HG03575 (cell line): ENCODE measurements around the gene MAP1S.

Source experiments
- ATAC-seq: cut with Tn5 transposase; IDR thresholded peaks from one replicate; pipeline ENCODE4 v1.9.1; 2021; ENCODE audit not compliant: unreplicated experiment, insufficient number of reproducible peaks, low FRiP score; ENCODE audit errors: extremely low read depth

The MAP1S gene

DNA sequence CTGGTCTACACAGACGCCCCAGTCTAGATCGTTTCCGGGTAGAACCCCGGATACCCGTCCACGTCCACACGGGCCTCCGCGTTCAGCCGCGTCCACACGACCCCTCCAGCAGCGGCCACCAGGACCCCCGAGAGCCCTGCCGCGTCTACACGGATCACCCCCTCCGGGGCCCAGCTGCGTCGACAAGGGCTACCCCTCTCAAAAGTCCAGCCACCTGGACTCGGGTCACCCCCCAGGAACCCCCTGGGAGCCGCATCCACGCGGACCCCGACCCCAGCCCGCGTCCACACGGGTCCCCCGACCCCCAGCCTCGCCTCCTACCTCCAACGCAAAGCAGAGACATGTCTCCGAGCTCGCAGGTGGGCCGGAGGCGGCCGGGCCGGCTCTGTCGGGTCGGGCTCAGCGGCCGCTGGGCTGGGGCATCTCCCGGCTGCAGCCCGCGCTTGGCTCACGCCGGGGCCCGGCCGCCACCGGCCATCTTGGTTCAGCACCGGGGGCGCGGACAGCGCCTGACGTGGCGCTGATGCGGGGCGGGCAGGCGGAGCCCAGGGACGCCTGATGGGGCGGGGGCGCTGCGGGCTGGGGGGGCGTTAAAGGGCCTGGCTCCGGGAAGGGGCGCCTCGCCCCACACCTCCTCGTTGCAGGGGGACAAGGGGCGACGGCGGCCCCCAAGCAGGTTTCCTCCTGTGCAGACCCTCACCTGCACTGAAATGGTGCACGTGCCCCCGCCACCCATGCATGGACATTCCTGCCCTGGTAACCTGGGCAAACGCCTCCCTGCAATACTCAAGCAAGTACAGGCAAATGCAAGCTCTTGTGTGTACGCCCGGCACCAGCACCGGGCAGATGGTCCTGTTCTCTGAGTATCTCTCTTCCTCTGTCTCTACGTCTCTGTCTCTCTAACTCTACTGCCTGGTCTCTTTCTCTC is 31.2 kb upstream of the MAP1S start, which contains the start of gene UNC13A:
UNC13A (minus strand) TSS at position 498 of the 928 bp plus-strand sequence; CDS start at position 343, 155 bp downstream.
- ATAC-seq = no peak

DNA sequence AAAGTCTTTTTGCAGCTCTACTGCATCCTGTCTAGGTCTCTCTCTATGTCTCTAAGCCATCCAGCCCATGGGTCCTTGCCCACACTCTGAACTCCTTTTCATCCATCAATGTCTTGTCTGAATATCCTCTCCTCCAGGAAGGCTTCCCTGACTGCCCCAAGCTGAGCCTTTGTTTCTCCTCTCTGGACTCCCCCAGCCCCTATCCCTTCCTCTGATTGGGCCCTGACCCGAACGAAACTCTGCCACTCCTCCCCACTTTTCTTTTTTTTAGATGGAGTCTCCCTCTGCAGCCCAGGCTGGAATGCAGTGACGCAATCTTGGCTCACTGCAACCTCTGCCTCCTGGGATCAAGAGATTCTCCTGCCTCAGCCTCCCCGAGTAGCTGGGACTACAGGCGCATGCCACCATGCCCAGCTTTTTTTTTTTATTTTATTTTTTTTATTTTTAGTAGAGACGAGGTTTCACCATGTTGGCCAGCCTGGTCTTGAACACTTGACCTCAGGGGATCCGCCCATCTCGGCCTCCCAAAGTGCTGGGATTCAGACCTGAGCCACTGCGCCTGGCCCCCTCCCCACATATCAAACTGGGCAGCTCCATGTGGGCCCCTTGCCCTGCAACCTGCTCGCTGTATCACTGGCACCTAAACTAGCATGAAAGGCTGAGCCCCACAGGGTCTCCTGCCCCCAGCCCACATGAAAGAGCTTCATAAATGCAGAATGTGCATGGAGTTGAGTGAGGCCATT is 30.3 kb upstream of the MAP1S start:
- no peak for ATAC-seq

DNA sequence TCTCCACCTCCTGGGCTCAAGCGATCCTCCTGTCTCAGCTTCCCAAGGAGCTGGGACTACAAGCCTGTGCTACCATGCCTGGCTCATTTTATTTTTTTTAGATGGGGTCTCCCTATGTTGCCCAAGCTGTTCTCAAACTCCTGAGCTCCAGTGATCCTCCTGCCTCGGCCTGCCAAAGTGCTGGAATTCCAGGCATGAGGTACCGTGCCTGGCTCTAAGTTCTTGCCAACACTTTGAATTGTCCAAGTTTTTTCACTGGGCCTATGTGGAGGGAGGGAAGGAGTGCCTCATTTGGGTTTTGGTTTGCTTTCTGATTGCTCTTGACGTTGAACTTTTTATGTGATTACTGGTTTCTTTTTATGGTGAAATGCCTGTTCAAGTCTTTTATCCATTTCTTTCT is 26.7 kb upstream of the MAP1S start:
- no peak for ATAC-seq

DNA sequence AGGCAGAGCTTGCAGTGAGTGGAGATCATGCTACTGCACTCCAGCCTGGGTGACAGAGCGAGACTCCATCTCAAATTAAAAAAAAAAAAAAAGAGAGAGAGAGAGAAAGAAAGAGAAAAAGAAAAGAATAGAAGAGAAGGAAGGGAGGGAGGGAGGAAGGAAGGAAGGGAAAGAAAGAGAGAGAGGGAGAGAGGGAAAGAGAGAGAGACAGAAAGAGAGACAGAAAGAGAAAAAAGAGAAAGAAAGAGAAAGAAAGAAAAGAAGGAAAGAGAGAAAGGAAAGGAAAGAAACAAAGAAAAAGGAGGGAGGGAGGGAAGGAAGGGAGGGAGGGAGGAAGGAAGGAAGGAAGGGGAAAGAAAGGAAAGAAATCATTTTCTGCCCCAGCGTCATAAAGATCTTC is 24.1 kb upstream of the MAP1S start:
- no peak for ATAC-seq

GRCh38 chr19:17703824-17704463 is 15.3 kb upstream of the MAP1S start:
- ATAC-seq = no peak

- ATAC-seq = no peak
Measured at GRCh38 chr19:17706750-17707181, 12.5 kb upstream of the MAP1S start.

- no peak for ATAC-seq
Measured at GRCh38 chr19:17711851-17712250, 7.4 kb upstream of the MAP1S start.

DNA sequence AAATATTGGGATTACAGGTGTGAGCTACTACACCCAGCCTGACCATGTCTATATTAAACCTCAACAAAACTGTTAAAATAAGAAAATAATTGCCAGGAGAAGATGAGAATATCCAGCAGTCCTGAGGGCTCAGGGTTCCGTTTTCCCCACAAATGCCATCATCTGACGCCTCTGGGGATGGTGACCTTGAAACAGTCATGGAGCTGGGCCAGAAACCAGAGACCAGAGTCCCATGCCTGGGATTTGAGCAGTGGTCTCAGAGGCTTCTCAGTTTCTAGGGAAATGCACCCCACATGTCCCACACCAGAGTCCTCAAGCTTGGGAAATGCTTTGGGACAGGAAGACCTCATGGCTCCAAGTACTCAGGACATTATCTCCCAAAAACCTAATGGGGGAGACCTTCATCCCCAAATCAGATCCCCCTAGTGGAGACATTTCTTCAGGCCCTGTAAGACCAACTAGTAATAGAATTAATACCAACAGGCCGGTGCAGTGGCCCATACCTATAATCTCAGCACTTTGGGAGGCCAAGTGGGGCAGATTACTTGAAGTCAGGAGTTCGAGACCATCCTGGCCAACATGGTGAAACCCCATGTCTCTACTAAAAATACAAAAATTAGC is 2.9 kb upstream of the MAP1S start:
- no peak for ATAC-seq

DNA sequence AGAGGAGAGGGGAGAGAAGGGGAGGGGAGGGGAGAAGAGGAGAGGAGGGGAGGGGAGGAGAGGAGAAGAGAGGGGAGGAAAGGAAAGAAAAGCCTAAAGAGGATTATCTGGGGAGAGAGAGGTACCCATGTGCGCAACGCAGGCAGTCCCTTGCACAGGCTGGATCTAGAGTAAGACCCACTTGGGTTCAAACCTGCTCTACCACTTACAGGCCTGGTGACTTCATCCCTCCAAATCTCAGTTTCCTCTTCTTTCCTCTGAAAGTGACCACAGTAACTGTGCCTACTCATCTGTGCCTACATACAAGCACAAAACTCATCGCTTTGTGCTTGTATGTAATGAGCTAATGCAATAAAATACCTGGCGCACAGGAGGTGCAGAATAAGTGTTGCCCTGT is 732 bp upstream of the MAP1S start:
- ATAC-seq = no peak

GRCh38 chr19:17719730-17720400 is 585 bp downstream of the MAP1S start:
- ATAC-seq = no peak

DNA sequence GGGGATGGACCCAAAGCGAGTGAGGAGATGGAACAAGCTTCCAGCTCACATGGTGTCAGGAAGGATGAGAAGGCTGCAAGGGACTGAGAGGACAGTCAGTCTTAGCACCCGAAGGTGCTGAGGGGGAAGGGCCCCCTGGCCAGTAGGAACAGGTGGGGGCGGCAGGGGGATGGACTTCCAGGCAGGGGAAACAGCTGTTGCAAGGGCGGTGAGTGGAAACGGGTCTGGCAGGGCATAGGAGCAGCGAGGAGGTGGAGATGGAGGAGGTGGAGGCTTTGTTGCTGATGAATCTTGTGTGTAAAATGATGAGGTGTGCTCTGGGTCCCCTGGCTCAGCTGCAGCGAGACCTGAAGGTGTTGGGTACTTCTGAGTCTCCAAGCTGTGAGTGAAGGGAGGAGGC is 1.2 kb downstream of the MAP1S start:
- no peak for ATAC-seq

- no peak for ATAC-seq
Measured at GRCh38 chr19:17721111-17721628, 1.9 kb downstream of the MAP1S start.

DNA sequence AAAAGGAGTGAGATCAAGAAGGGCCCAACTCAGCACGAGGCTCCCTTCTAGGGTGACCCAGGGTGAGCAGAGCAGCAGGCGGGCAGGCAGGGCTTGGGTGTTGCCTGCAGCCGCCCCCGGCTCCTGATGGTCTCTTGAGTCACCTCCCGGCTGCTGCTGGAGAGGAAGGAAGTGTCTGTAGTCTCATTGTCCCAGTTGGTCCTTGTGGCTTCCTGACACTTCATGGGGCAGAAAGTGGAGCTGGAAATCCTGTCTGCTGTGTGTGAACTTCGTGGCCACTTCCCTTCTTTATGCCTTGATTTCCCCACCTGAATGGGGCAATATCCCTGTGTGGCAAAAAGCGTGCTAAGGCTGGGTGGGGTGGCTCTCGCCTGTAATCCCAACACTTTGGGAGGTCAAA is 2.5 kb downstream of the MAP1S start:
- no peak for ATAC-seq

DNA sequence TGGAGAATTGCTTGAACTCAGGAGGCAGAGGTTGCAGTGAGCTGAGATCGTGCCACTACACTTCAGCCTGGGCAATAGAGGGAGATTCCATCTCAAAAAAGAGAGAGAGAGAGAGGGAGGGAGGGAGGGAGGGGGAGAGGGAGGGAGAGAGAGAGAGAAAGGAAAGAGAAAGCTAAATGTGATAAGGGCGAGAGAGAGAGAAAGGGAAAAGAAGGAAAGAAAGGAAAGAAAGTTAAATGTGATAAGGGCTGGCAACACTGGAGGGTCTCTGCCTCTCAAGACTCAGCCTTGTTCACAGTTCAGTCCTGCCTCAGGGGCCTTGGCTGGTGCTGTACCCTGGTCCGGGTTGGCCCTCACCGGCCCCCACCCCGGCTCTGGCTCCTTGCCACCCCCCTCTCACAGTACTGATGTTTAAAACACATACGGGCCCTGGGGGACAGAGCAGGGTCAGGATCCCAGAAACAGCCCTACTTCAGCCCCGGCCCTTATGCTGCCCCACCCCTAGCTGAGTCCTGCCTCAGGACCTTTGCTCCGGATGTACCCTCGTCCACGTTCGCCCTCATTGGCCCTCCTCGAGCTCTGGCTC is 3.5 kb downstream of the MAP1S start:
- no peak for ATAC-seq

GRCh38 chr19:17724655-17725054 is 5.4 kb downstream of the MAP1S start:
- ATAC-seq = no peak

- ATAC-seq = no peak
Measured at GRCh38 chr19:17725422-17726078, 6.3 kb downstream of the MAP1S start.

DNA sequence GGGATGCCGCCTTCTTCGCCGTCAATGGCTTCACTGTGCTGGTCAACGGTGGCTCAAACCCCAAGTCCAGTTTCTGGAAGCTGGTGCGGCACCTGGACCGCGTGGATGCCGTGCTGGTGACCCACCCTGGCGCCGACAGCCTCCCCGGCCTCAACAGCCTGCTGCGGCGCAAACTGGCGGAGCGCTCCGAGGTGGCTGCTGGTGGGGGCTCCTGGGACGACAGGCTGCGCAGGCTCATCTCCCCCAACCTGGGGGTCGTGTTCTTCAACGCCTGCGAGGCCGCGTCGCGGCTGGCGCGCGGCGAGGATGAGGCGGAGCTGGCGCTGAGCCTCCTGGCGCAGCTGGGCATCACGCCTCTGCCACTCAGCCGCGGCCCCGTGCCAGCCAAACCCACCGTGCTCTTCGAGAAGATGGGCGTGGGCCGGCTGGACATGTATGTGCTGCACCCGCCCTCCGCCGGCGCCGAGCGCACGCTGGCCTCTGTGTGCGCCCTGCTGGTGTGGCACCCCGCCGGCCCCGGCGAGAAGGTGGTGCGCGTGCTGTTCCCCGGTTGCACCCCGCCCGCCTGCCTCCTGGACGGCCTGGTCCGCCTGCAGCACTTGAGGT is 7.0 kb downstream of the MAP1S start:
- no peak for ATAC-seq
